ENCODE results near the gene FYN.

GRCh38 chr6:111914617-111915016, 41.4 kb upstream of the FYN start:
- TF ChIP-seq CTCF (conservative IDR thresholded peaks at IDR 0.05; ENCODE audit: low read depth, low read length): no peak
- TF ChIP-seq EZH2 (IDR thresholded peaks at IDR 0.05; ENCODE audit: borderline replicate concordance, low read depth, low read length, poor library complexity, severe bottlenecking): no peak
